ENCODE results near the gene TIMM23.

DNA sequence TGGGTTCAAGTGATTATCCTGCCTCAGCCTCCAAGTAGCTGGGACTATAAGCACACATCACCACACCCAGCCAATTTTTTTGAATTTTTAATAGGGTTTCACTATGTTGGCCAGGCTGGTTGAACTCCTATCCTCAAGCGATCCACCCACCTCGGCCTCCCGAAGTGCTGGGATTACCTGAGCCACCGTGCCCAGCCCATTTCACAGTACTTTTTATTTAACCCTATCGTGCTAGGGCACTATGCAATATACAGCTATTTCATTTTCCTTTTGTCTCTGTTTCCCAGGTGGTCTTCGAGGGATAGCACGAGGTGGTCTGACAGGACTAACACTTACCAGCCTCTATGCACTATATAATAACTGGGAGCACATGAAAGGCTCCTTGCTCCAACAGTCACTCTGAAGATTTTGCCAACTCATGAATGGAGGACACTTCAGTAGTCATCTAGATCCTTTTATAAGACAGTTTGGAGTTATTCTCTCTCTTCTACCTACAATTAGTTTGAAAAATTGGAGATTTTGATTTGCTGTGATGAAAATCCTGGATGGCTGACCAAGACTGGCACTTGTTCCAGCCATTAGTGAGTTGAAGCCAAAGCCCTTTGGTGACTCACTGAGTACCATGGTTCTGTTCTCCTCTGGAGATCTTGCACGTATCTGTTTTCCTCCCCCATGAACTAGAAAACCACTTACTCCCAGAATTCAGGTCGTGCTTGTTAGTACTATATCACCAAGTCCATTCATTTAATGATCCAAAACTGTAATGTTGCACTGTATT lies 30.8 kb downstream of the TIMM23 start:
- TF ChIP-seq, protein P1, sequence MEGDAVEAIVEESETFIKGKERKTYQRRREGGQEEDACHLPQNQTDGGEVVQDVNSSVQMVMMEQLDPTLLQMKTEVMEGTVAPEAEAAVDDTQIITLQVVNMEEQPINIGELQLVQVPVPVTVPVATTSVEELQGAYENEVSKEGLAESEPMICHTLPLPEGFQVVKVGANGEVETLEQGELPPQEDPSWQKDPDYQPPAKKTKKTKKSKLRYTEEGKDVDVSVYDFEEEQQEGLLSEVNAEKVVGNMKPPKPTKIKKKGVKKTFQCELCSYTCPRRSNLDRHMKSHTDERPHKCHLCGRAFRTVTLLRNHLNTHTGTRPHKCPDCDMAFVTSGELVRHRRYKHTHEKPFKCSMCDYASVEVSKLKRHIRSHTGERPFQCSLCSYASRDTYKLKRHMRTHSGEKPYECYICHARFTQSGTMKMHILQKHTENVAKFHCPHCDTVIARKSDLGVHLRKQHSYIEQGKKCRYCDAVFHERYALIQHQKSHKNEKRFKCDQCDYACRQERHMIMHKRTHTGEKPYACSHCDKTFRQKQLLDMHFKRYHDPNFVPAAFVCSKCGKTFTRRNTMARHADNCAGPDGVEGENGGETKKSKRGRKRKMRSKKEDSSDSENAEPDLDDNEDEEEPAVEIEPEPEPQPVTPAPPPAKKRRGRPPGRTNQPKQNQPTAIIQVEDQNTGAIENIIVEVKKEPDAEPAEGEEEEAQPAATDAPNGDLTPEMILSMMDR (IDR thresholded peaks at IDR 0.05): no peak
- TF ChIP-seq EZH2 (IDR thresholded peaks at IDR 0.05; ENCODE audit: borderline replicate concordance, insufficient read depth, low read depth, low read length, poor library complexity, severe bottlenecking): no peak

All from B cell (primary cell).